NB4 (cell line): Measurements from ENCODE around the gene IL20.

Experiments used
- MYC ChIP-seq: IDR thresholded peaks from 2 replicates; pipeline ENCODE4 v1.6.1; 2011; ENCODE audit warnings: low read depth, low read length
- POLR2A ChIP-seq: IDR thresholded peaks from 2 replicates; pipeline ENCODE4 v1.6.1; 2011; ENCODE audit warnings: mild to moderate bottlenecking; ENCODE audit not compliant: insufficient read length; ENCODE audit errors: extremely low read depth
- TF ChIP-seq, protein P1 (sequence below): IDR thresholded peaks from one replicate; pipeline ENCODE4 v1.5.1; 2012; ENCODE audit warnings: low read depth, low read length

GRCh38 chr1:206864939-206865671 lies at the start of gene IL20:
- TF ChIP-seq, protein P1, sequence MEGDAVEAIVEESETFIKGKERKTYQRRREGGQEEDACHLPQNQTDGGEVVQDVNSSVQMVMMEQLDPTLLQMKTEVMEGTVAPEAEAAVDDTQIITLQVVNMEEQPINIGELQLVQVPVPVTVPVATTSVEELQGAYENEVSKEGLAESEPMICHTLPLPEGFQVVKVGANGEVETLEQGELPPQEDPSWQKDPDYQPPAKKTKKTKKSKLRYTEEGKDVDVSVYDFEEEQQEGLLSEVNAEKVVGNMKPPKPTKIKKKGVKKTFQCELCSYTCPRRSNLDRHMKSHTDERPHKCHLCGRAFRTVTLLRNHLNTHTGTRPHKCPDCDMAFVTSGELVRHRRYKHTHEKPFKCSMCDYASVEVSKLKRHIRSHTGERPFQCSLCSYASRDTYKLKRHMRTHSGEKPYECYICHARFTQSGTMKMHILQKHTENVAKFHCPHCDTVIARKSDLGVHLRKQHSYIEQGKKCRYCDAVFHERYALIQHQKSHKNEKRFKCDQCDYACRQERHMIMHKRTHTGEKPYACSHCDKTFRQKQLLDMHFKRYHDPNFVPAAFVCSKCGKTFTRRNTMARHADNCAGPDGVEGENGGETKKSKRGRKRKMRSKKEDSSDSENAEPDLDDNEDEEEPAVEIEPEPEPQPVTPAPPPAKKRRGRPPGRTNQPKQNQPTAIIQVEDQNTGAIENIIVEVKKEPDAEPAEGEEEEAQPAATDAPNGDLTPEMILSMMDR = peak; percentile 98
- TF ChIP-seq MYC (peak; percentile 35; the same call in 1 of the 2 replicates), POLR2A (no peak)
